ENCODE data around the gene CYP8B1. TPM values are rescaled to one million over a fixed set of nuclear protein-coding genes. Genes with fewer than 3 reads are reported as not detected.

CYP8B1 gene
- polyA plus RNA-seq, 3 donors = 0.01 TPM; not detected in 2

DNA sequence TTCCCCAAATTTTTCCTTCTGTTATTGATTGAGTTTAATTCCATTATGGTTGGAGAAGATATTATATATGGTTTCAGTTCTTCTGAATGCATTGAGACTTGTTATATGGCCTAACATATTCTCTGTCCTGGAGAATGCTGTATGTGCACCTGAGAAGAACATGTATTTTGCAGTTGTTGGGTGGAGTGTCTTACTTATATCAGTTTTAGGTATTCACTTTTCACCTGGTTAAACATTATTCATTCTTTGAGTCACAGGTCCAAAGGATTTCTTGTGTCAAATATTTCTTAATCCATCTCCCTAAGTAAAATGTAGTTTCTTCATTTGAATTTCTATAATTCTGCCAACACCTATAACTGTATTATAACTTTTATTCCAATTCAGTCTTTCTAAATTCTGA lies 48.7 kb downstream of the CYP8B1 start:
- no peak for DNase-seq
- Histone ChIP-seq H3K9ac (ENCODE audit: insufficient read depth, low read length, poor library complexity, severe bottlenecking) (no peak overlapping the region), H3K4me2 (replicated peaks; ENCODE audit: extremely low read depth, low read length, poor library complexity, severe bottlenecking) (no peak overlapping the region), H3K4me3 (replicated peaks in 1 of 3; ENCODE audit: low read depth in 2 of 3, low read length in 3 of 3) (no peak overlapping the region), H4K20me1 (ENCODE audit: insufficient read depth, low read length) (no peaks in the 10 kb centered on the region), H3K36me3 (replicated peaks in 1 of 2; ENCODE audit: control insufficient read depth in 1 of 2, insufficient read depth in 2 of 2, low read length in 2 of 2) (no peaks in the 10 kb centered on the region), H3K4me1 (ENCODE audit: control insufficient read depth in 1 of 2, insufficient read depth in 2 of 2, low read length in 2 of 2) (no peaks in the 10 kb centered on the region), H3K79me2 (ENCODE audit: insufficient read depth, low read length) (no peaks in the 10 kb centered on the region), H2AFZ (ENCODE audit: insufficient read depth, low read depth, low read length, poor library complexity, severe bottlenecking) (no peak overlapping the region), H3K27ac (ENCODE audit: low read depth in 1 of 2, low read length in 2 of 2) (no peak overlapping the region), H3K27me3 (ENCODE audit: control insufficient read depth in 2 of 2, insufficient read depth in 2 of 2, low read length in 2 of 2) (no peaks in the 10 kb centered on the region), H3K9me3 (replicated peaks in 1 of 2; ENCODE audit: control insufficient read depth in 1 of 2, insufficient read depth in 1 of 2, low read length in 2 of 2) (no peaks in the 10 kb centered on the region)
- Mint-ChIP-seq H3K9me3 (peaks cover 0 to 2% (median 0%) of the 10 kb centered on the region in 7 donors), H3K36me3 (no peaks in the 10 kb centered on the region), H3K4me3 (no peak overlapping the region), H3K27ac (no peak overlapping the region), H3K27me3 (ENCODE audit: low read depth in 3 of 3) (peaks cover 1 to 10% (median 5%) of the 10 kb centered on the region in 3 donors), H3K4me1 (peaks cover 4% of the 10 kb centered on the region)
- TF ChIP-seq, protein P1, sequence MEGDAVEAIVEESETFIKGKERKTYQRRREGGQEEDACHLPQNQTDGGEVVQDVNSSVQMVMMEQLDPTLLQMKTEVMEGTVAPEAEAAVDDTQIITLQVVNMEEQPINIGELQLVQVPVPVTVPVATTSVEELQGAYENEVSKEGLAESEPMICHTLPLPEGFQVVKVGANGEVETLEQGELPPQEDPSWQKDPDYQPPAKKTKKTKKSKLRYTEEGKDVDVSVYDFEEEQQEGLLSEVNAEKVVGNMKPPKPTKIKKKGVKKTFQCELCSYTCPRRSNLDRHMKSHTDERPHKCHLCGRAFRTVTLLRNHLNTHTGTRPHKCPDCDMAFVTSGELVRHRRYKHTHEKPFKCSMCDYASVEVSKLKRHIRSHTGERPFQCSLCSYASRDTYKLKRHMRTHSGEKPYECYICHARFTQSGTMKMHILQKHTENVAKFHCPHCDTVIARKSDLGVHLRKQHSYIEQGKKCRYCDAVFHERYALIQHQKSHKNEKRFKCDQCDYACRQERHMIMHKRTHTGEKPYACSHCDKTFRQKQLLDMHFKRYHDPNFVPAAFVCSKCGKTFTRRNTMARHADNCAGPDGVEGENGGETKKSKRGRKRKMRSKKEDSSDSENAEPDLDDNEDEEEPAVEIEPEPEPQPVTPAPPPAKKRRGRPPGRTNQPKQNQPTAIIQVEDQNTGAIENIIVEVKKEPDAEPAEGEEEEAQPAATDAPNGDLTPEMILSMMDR (IDR thresholded peaks at IDR 0.05) = no peak
- intact Hi-C loops (cut with micrococcal nuclease) = no loop called here

DNA sequence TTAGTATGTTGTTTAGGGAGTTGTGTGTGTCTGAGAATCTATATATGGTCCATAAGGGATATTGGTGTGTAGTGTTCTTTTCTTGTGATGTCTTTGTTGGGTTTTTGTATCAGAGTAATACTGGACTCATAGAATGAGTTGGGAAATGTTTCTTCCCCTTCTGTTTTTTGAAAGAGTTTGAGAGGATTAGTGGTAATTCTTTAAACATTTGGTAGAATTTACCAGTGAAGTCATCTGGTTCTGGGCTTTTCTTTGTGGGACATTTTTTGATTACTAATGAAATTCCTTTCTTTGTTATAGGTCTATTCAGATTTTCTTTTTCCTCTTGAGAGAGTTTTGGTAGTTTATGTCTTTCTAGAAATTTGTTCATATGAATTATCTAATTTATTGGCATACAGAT lies 49.5 kb downstream of the CYP8B1 start:
- no peaks in the 10 kb centered on the region for H3K36me3 ChIP-seq (replicated peaks in 1 of 2; ENCODE audit: control insufficient read depth in 1 of 2, insufficient read depth in 2 of 2, low read length in 2 of 2)
- H3K27ac ChIP-seq (ENCODE audit: low read depth in 1 of 2, low read length in 2 of 2) = no peak overlapping the region
- Mint-ChIP-seq H3K36me3 (no peaks in the 10 kb centered on the region), H3K9me3 (peaks cover 0 to 2% (median 0%) of the 10 kb centered on the region in 7 donors), H3K27me3 (ENCODE audit: low read depth in 3 of 3) (peaks cover 1 to 10% (median 5%) of the 10 kb centered on the region in 3 donors), H3K27ac (no peak overlapping the region), H3K4me1 (peaks cover 4% of the 10 kb centered on the region), H3K4me3 (no peak overlapping the region)
- no peak overlapping the region for H2AFZ ChIP-seq (ENCODE audit: insufficient read depth, low read depth, low read length, poor library complexity, severe bottlenecking)
- no peak for DNase-seq
- no peaks in the 10 kb centered on the region for H3K79me2 ChIP-seq (ENCODE audit: insufficient read depth, low read length)
- H3K9me3 ChIP-seq (replicated peaks in 1 of 2; ENCODE audit: control insufficient read depth in 1 of 2, insufficient read depth in 1 of 2, low read length in 2 of 2) = no peaks in the 10 kb centered on the region
- no peaks in the 10 kb centered on the region for H3K4me1 ChIP-seq (ENCODE audit: control insufficient read depth in 1 of 2, insufficient read depth in 2 of 2, low read length in 2 of 2)
- TF ChIP-seq, protein P1 (IDR thresholded peaks at IDR 0.05) = no peak
- intact Hi-C loops (cut with micrococcal nuclease) = no loop called here
- no peaks in the 10 kb centered on the region for H3K27me3 ChIP-seq (ENCODE audit: control insufficient read depth in 2 of 2, insufficient read depth in 2 of 2, low read length in 2 of 2)
- H3K4me3 ChIP-seq (replicated peaks in 1 of 3; ENCODE audit: low read depth in 2 of 3, low read length in 3 of 3) = no peak overlapping the region
- no peaks in the 10 kb centered on the region for H4K20me1 ChIP-seq (ENCODE audit: insufficient read depth, low read length)
- H3K9ac ChIP-seq (ENCODE audit: insufficient read depth, low read length, poor library complexity, severe bottlenecking) = no peak overlapping the region
- H3K4me2 ChIP-seq (replicated peaks; ENCODE audit: extremely low read depth, low read length, poor library complexity, severe bottlenecking) = no peak overlapping the region
